Caco-2 (cell line): Measurements from ENCODE around the gene CCR9. TPM values are rescaled to one million over a fixed set of nuclear protein-coding genes. Genes with fewer than 3 reads are reported as not detected.

Experiments
- Bru-seq: library from RNA; stranded (reverse); fragments of 400-500 nt; gene quantifications from one replicate; lab custom pipeline; 2021; lab: Mats Ljungman, UMichigan
- BruChase-seq, 2 experiments: library from RNA; stranded (reverse); fragments of 400-500 nt; gene quantifications; one replicate each; lab custom pipeline; 2021; lab: Mats Ljungman, UMichigan
- BruUV-seq: library from RNA; stranded (reverse); fragments of 400-500 nt; replicated peaks from 2 replicates; lab custom pipeline; 2021; lab: Mats Ljungman, UMichigan
- CTCF ChIA-PET: fragments of 300-600 bp; sonication (Branson Sonifier 250); formaldehyde crosslinking; loops from one replicate; lab custom pipeline; 2022; ENCODE audit warnings: antibody characterized with exemption; lab: Charles Lee
- POLR2A ChIA-PET: fragments of 300-600 bp; sonication (Branson Sonifier 250); formaldehyde crosslinking; loops from one replicate; lab custom pipeline; 2022; ENCODE audit warnings: antibody characterized with exemption; lab: Charles Lee
- DNase-seq, 2 experiments: peaks; one replicate each; pipeline versions ENCODE4 v3.0.0 to v3.0.0-alpha.2; 2020 to 2022
- H3K27me3 ChIP-seq: replicated peaks from 2 replicates; pipeline ENCODE4 v1.6.0; 2011; ENCODE audit warnings: low read length; ENCODE audit not compliant: control insufficient read depth, insufficient read depth
- H3K36me3 ChIP-seq: 2 replicates; pipeline ENCODE4 v1.5.1; 2011; ENCODE audit warnings: low read length; ENCODE audit not compliant: control insufficient read depth, insufficient read depth
- H3K4me1 ChIP-seq: fragments of 250-450 bp; sonication (Bioruptor Pico); 2 replicates; pipeline ENCODE4 v1.5.1; 2020; ENCODE audit warnings: mild to moderate bottlenecking
- H3K4me3 ChIP-seq: 2 replicates; pipeline ENCODE4 v1.5.1; 2011; ENCODE audit warnings: low read depth, mild to moderate bottlenecking, control low read depth, low read length
- H3K9me3 ChIP-seq: fragments of 250-450 bp; sonication (Bioruptor Pico); 2 replicates; pipeline ENCODE4 v1.5.1; 2020; ENCODE audit warnings: mild to moderate bottlenecking, moderate library complexity
- H3K27ac Mint-ChIP-seq: one replicate; pipeline ENCODE4 v1.8.0; 2022; ENCODE audit warnings: mixed read lengths; ENCODE audit not compliant: unreplicated experiment
- H3K27me3 Mint-ChIP-seq: one replicate; pipeline ENCODE4 v1.8.0; 2022; ENCODE audit warnings: mixed read lengths; ENCODE audit not compliant: insufficient read depth, unreplicated experiment
- H3K36me3 Mint-ChIP-seq: one replicate; pipeline ENCODE4 v1.8.0; 2022; ENCODE audit warnings: mild to moderate bottlenecking, mixed read lengths; ENCODE audit not compliant: insufficient read depth, unreplicated experiment
- H3K4me1 Mint-ChIP-seq: one replicate; pipeline ENCODE4 v1.8.0; 2022; ENCODE audit warnings: low read depth, mixed read lengths; ENCODE audit not compliant: unreplicated experiment
- H3K4me3 Mint-ChIP-seq: one replicate; pipeline ENCODE4 v1.8.0; 2022; ENCODE audit warnings: mild to moderate bottlenecking, moderate library complexity, mixed read lengths; ENCODE audit not compliant: unreplicated experiment
- H3K9me3 Mint-ChIP-seq: one replicate; pipeline ENCODE4 v1.8.0; 2022; ENCODE audit warnings: mixed read lengths; ENCODE audit not compliant: unreplicated experiment
- CTCF ChIP-seq, 2 experiments: fragments of 200-600 bp in 1 of 2; IDR thresholded peaks; 1 replicate in 1 of 2; 2 replicates in 1 of 2; pipeline versions ENCODE4 v1.5.1 to v1.8.0; 2011 to 2022; ENCODE audit warnings: antibody characterized with exemption in 1 of 2, control low read depth in 1 of 2, inconsistent platforms in 1 of 2, low read depth in 1 of 2, low read length in 1 of 2, mild to moderate bottlenecking in 1 of 2, moderate library complexity in 1 of 2; ENCODE audit not compliant: insufficient read depth in 1 of 2, severe bottlenecking in 1 of 2, unreplicated experiment in 1 of 2
- intact Hi-C: fragments of 100-400 bp; cut with micrococcal nuclease; formaldehyde crosslinking; loops from one replicate; pipeline ENCODE4 v1.10.0; 2022; ENCODE audit not compliant: unreplicated experiment
- long read RNA-seq: library from polyadenylated mRNA; stranded (forward); transcript quantifications from one replicate; pipeline ENCODE4 v2.0.0, GENCODE V29; 2022
- total RNA-seq: library from RNA; stranded (reverse); gene quantifications from 2 replicates; pipeline ENCODE4 v1.2.3, GENCODE V29; 2022

The CCR9 gene
- total RNA-seq, result not detected in 2 replicates
- not detected for Bru-seq, nascent RNA
- percentile 5 among the genes with signal in this experiment for BruChase-seq, experiment 1, labeled RNA remaining after a 2-hour chase
- not detected for BruChase-seq, experiment 2, labeled RNA remaining after a 6-hour chase
- long read RNA-seq, result 0 reads

- no peaks in the 10 kb centered on the region for H3K36me3 Mint-ChIP-seq
- CTCF ChIA-PET, result no interaction called here
- Histone ChIP-seq H3K4me3 (no peak within 1 kb of the TSS), H3K36me3 (no peaks in the 10 kb centered on the region), H3K27me3 (no peaks in the 10 kb centered on the region), H3K4me1 (no peaks in the 10 kb centered on the region), H3K9me3 (no peaks in the 10 kb centered on the region)
- no peaks in the 10 kb centered on the region for H3K4me1 Mint-ChIP-seq
- POLR2A ChIA-PET, result no interaction called here
- no peak within 1 kb of the TSS for H3K27ac Mint-ChIP-seq
- H3K4me3 Mint-ChIP-seq, result no peak within 1 kb of the TSS
- peaks cover 2% of the 10 kb centered on the region for H3K27me3 Mint-ChIP-seq
- TF ChIP-seq CTCF (IDR thresholded peaks at IDR 0.05; ENCODE audit: insufficient read depth in 1 of 2, low read depth in 1 of 2, low read length in 1 of 2, severe bottlenecking in 1 of 2, unreplicated experiment in 1 of 2), result no peak
- no peak for DNase-seq
- no TSS peak for BruUV-seq
- intact Hi-C loops, result no loop called here
- no peaks in the 10 kb centered on the region for H3K9me3 Mint-ChIP-seq
Observed at GRCh38 chr3:45885979-45886705, at the start of gene CCR9. Gene CCR9, plus strand, starts transcription at chr3:45886543. Its CDS starts 8,391 bp downstream, at chr3:45894934.

GRCh38 chr3:45838466-45838865 lies 47.9 kb upstream of the CCR9 start:
- no peak for DNase-seq
- no peak overlapping the region for H3K4me3 ChIP-seq
- ChIA-PET POLR2A (no interaction called here), CTCF (no interaction called here)
- H3K9me3 Mint-ChIP-seq, result no peaks in the 10 kb centered on the region
- no peak for TF ChIP-seq CTCF (IDR thresholded peaks at IDR 0.05; ENCODE audit: insufficient read depth in 1 of 2, low read depth in 1 of 2, low read length in 1 of 2, severe bottlenecking in 1 of 2, unreplicated experiment in 1 of 2)
- intact Hi-C loops, result loop anchor here (10.0 kb wide), 1 partner anchor 236 kb away; no protein-coding TSS in a partner anchor
- H3K4me1 ChIP-seq, result no peaks in the 10 kb centered on the region
- H3K4me1 Mint-ChIP-seq, result peaks cover 6% of the 10 kb centered on the region
- peaks cover 8% of the 10 kb centered on the region for H3K36me3 Mint-ChIP-seq
- no peaks in the 10 kb centered on the region for H3K9me3 ChIP-seq
- H3K27ac Mint-ChIP-seq, result no peak overlapping the region
- no peaks in the 10 kb centered on the region for H3K36me3 ChIP-seq
- H3K27me3 ChIP-seq, result no peaks in the 10 kb centered on the region
- H3K27me3 Mint-ChIP-seq, result no peaks in the 10 kb centered on the region
- no TSS peak for BruUV-seq
- H3K4me3 Mint-ChIP-seq, result no peak overlapping the region

- Mint-ChIP-seq H3K36me3 (peaks cover 8% of the 10 kb centered on the region), H3K4me3 (peak overlapping the region; percentile 86), H3K9me3 (no peaks in the 10 kb centered on the region), H3K27ac (peak overlapping the region; percentile 87), H3K4me1 (peaks cover 6% of the 10 kb centered on the region), H3K27me3 (peaks cover 10% of the 10 kb centered on the region)
- Histone ChIP-seq H3K36me3 (no peaks in the 10 kb centered on the region), H3K4me3 (peak overlapping the region; percentile 66), H3K4me1 (no peaks in the 10 kb centered on the region), H3K9me3 (no peaks in the 10 kb centered on the region), H3K27me3 (no peaks in the 10 kb centered on the region)
- ChIA-PET POLR2A (interaction anchor here (0.6 kb wide), 1 partner anchor 792 kb away, joined by 3 read pairs; no protein-coding TSS in a partner anchor), CTCF (no interaction called here)
- no peak for TF ChIP-seq CTCF (IDR thresholded peaks at IDR 0.05; ENCODE audit: insufficient read depth in 1 of 2, low read depth in 1 of 2, low read length in 1 of 2, severe bottlenecking in 1 of 2, unreplicated experiment in 1 of 2)
- no peak for DNase-seq
- BruUV-seq, result no TSS peak
- intact Hi-C loops, result loop anchor here (5.0 kb wide), 1 partner anchor 86 kb away; no protein-coding TSS in a partner anchor
Observed at GRCh38 chr3:45841420-45841756, 45.0 kb upstream of the CCR9 start.
